DOHH2 (cell line): ENCODE results near the gene APMAP.

Source experiments
- H3F3A ChIP-seq: fragments of 200-600 bp; sonication (generic), shearing (Covaris generic); 2 replicates; pipeline ENCODE4 v1.6.0; 2016; ENCODE audit warnings: antibody characterized with exemption, mild to moderate bottlenecking; ENCODE audit not compliant: control insufficient read depth, insufficient read depth
- H3K27ac ChIP-seq: fragments of 200-600 bp; sonication (generic); 2 replicates; pipeline ENCODE4 v1.5.1; 2014; ENCODE audit warnings: low read depth, mild to moderate bottlenecking, low read length, moderate library complexity
- H3K27me3 ChIP-seq: fragments of 200-600 bp; sonication (generic); 2 replicates; pipeline ENCODE4 v1.6.1; 2014; ENCODE audit warnings: mild to moderate bottlenecking, low read length, mixed read lengths; ENCODE audit not compliant: control insufficient read depth
- H3K36me3 ChIP-seq: fragments of 200-600 bp; sonication (generic); 2 replicates; pipeline ENCODE4 v1.6.1; 2014; ENCODE audit warnings: mild to moderate bottlenecking, low read length, moderate library complexity, mixed read lengths; ENCODE audit not compliant: control insufficient read depth
- H3K4me1 ChIP-seq: fragments of 200-600 bp; sonication (generic); 2 replicates; pipeline ENCODE4 v1.6.1; 2014; ENCODE audit warnings: mild to moderate bottlenecking, low read length, mixed read lengths; ENCODE audit not compliant: control insufficient read depth
- H3K4me2 ChIP-seq: fragments of 200-600 bp; sonication (generic); 2 replicates; pipeline ENCODE4 v1.6.0; 2014; ENCODE audit warnings: mild to moderate bottlenecking, low read length, moderate library complexity
- H3K4me3 ChIP-seq: fragments of 200-600 bp; sonication (generic); 2 replicates; pipeline ENCODE4 v1.5.1; 2014; ENCODE audit warnings: mild to moderate bottlenecking, low read length, mixed read lengths
- H3K79me2 ChIP-seq: fragments of 200-600 bp; sonication (generic); 2 replicates; pipeline ENCODE4 v1.6.1; 2014; ENCODE audit warnings: mild to moderate bottlenecking, low read length, mixed read lengths; ENCODE audit not compliant: control insufficient read depth
- H3K9me2 ChIP-seq: fragments of 200-600 bp; sonication (generic); replicated peaks from 2 replicates; pipeline ENCODE4 v1.6.1; 2014; ENCODE audit warnings: mild to moderate bottlenecking, low read length, mixed read lengths; ENCODE audit not compliant: control insufficient read depth
- H3K9me3 ChIP-seq: fragments of 200-600 bp; sonication (generic); 2 replicates; pipeline ENCODE4 v1.6.1; 2014; ENCODE audit warnings: antibody characterized with exemption, low read length, mixed read lengths; ENCODE audit not compliant: control insufficient read depth, insufficient read depth
- H4K20me1 ChIP-seq: fragments of 200-600 bp; sonication (generic); 2 replicates; pipeline ENCODE4 v1.6.0; 2014; ENCODE audit warnings: low read depth, mild to moderate bottlenecking, antibody characterized with exemption, low read length, moderate library complexity; ENCODE audit not compliant: control insufficient read depth, insufficient read depth
- EZH2phosphoT487 ChIP-seq: fragments of 200-600 bp; sonication (generic); IDR thresholded peaks from 2 replicates; pipeline ENCODE4 v1.6.1; 2017; ENCODE audit warnings: borderline replicate concordance, mild to moderate bottlenecking, antibody characterized with exemption, low read length, moderate library complexity, mixed read lengths
- TF ChIP-seq, protein P1 (sequence below): fragments of 200-600 bp; sonication (generic); IDR thresholded peaks from one replicate; pipeline ENCODE4 v1.5.1; 2014; ENCODE audit warnings: antibody characterized with exemption, mild to moderate bottlenecking, low read depth, low read length; ENCODE audit not compliant: poor library complexity, severe bottlenecking

APMAP gene

DNA sequence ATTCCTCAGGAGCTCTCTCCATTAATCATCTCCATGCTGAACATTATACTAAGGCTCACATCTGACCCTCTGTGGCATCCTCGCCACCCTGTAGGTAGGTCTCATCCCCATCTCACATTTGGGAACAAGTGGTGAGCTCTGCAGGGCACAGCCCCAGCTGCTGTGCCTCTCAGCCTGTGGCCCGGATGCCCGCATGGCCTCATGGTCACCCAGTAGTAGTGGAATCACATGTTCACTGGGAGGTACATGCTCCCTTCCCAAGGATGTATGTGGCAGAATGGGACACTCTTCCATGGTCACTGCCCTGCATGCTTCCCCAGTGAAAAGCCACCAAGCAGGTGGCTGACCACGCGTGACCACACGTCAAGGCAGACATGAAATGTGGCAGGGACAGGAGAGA is 26.3 kb upstream of the APMAP start:
- Histone ChIP-seq H3K4me1 (no peaks in the 10 kb centered on the region), H3K9me2 (no peaks in the 10 kb centered on the region), H3K4me3 (no peak overlapping the region), H4K20me1 (no peaks in the 10 kb centered on the region), H3K36me3 (no peaks in the 10 kb centered on the region), H3K9me3 (no peaks in the 10 kb centered on the region), H3K27ac (no peak overlapping the region), H3F3A (no peaks in the 10 kb centered on the region), H3K27me3 (no peaks in the 10 kb centered on the region), H3K4me2 (no peak overlapping the region), H3K79me2 (no peaks in the 10 kb centered on the region)
- TF ChIP-seq, protein P1, sequence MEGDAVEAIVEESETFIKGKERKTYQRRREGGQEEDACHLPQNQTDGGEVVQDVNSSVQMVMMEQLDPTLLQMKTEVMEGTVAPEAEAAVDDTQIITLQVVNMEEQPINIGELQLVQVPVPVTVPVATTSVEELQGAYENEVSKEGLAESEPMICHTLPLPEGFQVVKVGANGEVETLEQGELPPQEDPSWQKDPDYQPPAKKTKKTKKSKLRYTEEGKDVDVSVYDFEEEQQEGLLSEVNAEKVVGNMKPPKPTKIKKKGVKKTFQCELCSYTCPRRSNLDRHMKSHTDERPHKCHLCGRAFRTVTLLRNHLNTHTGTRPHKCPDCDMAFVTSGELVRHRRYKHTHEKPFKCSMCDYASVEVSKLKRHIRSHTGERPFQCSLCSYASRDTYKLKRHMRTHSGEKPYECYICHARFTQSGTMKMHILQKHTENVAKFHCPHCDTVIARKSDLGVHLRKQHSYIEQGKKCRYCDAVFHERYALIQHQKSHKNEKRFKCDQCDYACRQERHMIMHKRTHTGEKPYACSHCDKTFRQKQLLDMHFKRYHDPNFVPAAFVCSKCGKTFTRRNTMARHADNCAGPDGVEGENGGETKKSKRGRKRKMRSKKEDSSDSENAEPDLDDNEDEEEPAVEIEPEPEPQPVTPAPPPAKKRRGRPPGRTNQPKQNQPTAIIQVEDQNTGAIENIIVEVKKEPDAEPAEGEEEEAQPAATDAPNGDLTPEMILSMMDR = no peak
- no peak for TF ChIP-seq EZH2phosphoT487

DNA sequence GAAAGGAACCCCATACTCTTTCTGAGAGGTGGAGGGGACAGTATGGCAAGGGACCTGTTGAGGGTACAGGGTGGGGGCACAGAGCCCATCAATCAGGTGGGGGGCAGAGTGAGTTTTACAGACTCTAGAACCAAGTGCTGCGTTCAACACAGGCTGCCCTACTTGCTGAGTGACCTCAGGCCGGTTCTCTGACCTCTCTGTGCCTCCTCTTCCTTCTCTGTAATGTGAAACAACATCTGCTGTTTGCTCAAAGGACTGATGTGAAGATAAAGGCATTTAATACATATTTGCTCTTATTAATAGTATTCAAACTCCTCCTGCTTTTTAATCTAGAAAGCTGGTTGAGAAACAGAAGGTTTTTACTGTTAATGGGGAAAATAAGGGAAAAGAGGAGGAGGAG is 25.9 kb upstream of the APMAP start:
- Histone ChIP-seq H3K4me3 (no peak overlapping the region), H3K4me2 (no peak overlapping the region), H4K20me1 (no peaks in the 10 kb centered on the region), H3K79me2 (no peaks in the 10 kb centered on the region), H3K36me3 (no peaks in the 10 kb centered on the region), H3K4me1 (no peaks in the 10 kb centered on the region), H3K27me3 (no peaks in the 10 kb centered on the region), H3F3A (no peaks in the 10 kb centered on the region), H3K27ac (no peak overlapping the region), H3K9me3 (no peaks in the 10 kb centered on the region), H3K9me2 (no peaks in the 10 kb centered on the region)
- TF ChIP-seq EZH2phosphoT487 = no peak
- TF ChIP-seq, protein P1 = no peak

DNA sequence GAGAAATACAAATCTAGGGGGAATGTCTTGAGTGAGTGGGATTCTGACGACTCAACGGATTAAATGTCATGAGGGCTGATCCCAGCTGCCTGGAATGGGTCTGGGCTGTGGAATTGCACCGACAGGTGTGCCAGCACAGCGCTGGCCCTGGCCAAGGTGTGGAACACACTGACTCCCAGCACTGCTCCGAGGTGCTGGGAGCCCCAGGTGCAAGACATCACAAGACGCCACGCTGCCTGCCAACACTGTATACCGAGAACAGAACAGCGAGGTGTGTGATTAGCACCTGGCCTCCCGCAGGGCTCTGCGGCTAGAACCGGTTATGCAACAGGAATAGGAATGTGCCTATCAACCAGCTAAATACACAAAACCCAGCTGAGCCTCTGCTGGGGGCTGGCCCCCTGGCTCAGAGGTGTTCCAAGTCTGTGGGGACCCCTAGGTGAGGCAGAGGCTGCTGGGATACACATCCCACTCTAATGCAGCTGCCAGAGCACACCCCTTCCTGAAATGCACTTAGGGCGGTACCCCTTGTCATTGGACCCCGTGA is 24.8 kb upstream of the APMAP start:
- H3K36me3 ChIP-seq = no peaks in the 10 kb centered on the region
- no peaks in the 10 kb centered on the region for H3K79me2 ChIP-seq
- H3K4me1 ChIP-seq = no peaks in the 10 kb centered on the region
- no peak for TF ChIP-seq EZH2phosphoT487
- TF ChIP-seq, protein P1 = no peak
- H3K27ac ChIP-seq = no peak overlapping the region
- no peaks in the 10 kb centered on the region for H3K9me3 ChIP-seq
- H3K4me2 ChIP-seq = no peak overlapping the region
- H3K27me3 ChIP-seq = no peaks in the 10 kb centered on the region
- no peaks in the 10 kb centered on the region for H3F3A ChIP-seq
- no peak overlapping the region for H3K4me3 ChIP-seq
- no peaks in the 10 kb centered on the region for H3K9me2 ChIP-seq
- no peaks in the 10 kb centered on the region for H4K20me1 ChIP-seq
